ENCODE data around the gene CDK1.

DNA sequence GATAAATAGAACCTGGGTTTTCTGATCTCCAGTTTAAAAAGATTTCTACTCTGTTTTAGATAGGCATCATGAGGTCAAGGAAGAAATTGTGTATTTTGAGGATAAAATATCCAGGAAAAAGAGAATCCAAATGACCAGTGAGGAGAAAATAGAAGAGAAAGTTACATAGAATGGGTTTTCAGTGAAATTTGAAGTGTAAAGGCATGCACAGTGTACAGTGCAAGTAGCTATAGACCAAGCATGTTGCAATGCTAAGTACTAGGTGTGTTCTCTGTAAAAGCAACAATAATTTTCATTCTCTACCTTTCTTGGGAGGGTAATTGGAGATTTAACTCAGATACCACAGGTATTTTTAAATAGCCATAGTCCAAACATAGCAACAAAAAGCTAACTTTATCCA lies 22.6 kb downstream of the CDK1 start:
- TF ChIP-seq, protein P1, sequence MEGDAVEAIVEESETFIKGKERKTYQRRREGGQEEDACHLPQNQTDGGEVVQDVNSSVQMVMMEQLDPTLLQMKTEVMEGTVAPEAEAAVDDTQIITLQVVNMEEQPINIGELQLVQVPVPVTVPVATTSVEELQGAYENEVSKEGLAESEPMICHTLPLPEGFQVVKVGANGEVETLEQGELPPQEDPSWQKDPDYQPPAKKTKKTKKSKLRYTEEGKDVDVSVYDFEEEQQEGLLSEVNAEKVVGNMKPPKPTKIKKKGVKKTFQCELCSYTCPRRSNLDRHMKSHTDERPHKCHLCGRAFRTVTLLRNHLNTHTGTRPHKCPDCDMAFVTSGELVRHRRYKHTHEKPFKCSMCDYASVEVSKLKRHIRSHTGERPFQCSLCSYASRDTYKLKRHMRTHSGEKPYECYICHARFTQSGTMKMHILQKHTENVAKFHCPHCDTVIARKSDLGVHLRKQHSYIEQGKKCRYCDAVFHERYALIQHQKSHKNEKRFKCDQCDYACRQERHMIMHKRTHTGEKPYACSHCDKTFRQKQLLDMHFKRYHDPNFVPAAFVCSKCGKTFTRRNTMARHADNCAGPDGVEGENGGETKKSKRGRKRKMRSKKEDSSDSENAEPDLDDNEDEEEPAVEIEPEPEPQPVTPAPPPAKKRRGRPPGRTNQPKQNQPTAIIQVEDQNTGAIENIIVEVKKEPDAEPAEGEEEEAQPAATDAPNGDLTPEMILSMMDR (IDR thresholded peaks at IDR 0.05) = no peak
- TF ChIP-seq, protein P2, sequence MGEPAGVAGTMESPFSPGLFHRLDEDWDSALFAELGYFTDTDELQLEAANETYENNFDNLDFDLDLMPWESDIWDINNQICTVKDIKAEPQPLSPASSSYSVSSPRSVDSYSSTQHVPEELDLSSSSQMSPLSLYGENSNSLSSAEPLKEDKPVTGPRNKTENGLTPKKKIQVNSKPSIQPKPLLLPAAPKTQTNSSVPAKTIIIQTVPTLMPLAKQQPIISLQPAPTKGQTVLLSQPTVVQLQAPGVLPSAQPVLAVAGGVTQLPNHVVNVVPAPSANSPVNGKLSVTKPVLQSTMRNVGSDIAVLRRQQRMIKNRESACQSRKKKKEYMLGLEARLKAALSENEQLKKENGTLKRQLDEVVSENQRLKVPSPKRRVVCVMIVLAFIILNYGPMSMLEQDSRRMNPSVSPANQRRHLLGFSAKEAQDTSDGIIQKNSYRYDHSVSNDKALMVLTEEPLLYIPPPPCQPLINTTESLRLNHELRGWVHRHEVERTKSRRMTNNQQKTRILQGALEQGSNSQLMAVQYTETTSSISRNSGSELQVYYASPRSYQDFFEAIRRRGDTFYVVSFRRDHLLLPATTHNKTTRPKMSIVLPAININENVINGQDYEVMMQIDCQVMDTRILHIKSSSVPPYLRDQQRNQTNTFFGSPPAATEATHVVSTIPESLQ (CRISPR knock-in tag; IDR thresholded peaks at IDR 0.05) = no peak
- TF ChIP-seq NR3C1 (CRISPR knock-in tag; conservative IDR thresholded peaks at IDR 0.05; ENCODE audit: low read depth) (no peak), FOXJ3 (CRISPR knock-in tag; IDR thresholded peaks at IDR 0.05; ENCODE audit: borderline replicate concordance) (no peak), TEAD1 (CRISPR knock-in tag; IDR thresholded peaks at IDR 0.05) (no peak), CREM (CRISPR knock-in tag; IDR thresholded peaks at IDR 0.05) (no peak)

All from WTC11 (cell line).